Measurements from ENCODE around the gene FPR1. TPM values are rescaled to one million over a fixed set of nuclear protein-coding genes. Genes with fewer than 3 reads are reported as not detected.

FPR1 gene
- total and polyA plus RNA-seq, 2 of the 4 experiments (the other 2 are of a cell fraction): not detected

DNA sequence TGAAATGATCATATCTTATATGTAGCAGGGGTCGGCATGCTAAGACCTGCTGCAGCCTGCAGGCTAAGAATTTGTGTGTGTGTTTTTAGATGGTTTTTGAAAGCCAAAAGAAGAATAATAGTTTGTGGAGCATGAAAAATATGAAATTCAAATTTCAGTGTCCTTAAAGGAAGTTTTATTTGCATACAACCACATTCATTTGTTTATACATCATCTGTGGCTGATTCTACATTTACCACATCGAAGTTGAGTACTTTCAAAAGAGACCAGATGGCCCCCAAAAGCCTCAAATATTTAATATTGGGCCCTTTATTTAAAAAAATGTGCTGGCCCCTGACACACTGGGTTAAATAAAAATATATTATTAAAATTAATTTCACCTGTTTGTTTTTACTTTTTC lies 29.2 kb downstream of the FPR1 start:
- peaks cover 54% of the 10 kb centered on the region for H3K27me3 ChIP-seq (ENCODE audit: control insufficient read depth, insufficient read depth, low read length)
- in situ Hi-C loops (cut with MboI; ENCODE audit: low sequenced_read_pairs) (no loop called here), intact Hi-C loops (cut with micrococcal nuclease) (no loop called here), dilution Hi-C loops (cut with HindIII; ENCODE audit: low sequenced_read_pairs, unreplicated experiment) (no loop called here)
- ChIA-PET CTCF (no interaction called here), POLR2A (ENCODE audit: unreplicated experiment) (no interaction called here)
- H3K9me1 ChIP-seq (ENCODE audit: insufficient read depth, low read length): no peaks in the 10 kb centered on the region
- no CpG with 5 or more reads among the region's 2 CpGs for WGBS, 2 experiments (ENCODE audit: extremely low coverage in 2 of 2, insufficient read length in 1 of 2)
- no peak for ATAC-seq (ENCODE audit: low read depth)
- H3K4me1 ChIP-seq (ENCODE audit: control insufficient read depth, insufficient read depth, low read length): no peaks in the 10 kb centered on the region; the same call in 1 of the 2 replicates
- BruUV-seq (replicated peaks): no TSS peak
- H2BK120ac ChIP-seq (ENCODE audit: low read depth, low read length): no peak overlapping the region
- H4K91ac ChIP-seq (ENCODE audit: insufficient read depth, low read depth, low read length): no peak overlapping the region
- no peak overlapping the region for H2AK9ac ChIP-seq (replicated peaks; ENCODE audit: low read depth, low read length, poor library complexity)
- no peak overlapping the region for H2AK5ac ChIP-seq (ENCODE audit: low read depth, low read length)
- H3K27ac ChIP-seq (ENCODE audit: insufficient read depth, low read length): no peak overlapping the region
- H4K20me1 ChIP-seq (ENCODE audit: insufficient read depth, low read length): no peaks in the 10 kb centered on the region
- H3K4ac ChIP-seq (ENCODE audit: low read depth, low read length): no peak overlapping the region
- DNase-seq: no peak
- no peak overlapping the region for H3K56ac ChIP-seq (ENCODE audit: extremely low read depth, insufficient read depth, low read length)
- no peak overlapping the region for H4K8ac ChIP-seq (ENCODE audit: low read depth in 2 of 2, low read length in 2 of 2)
- TF ChIP-seq MXI1 (IDR thresholded peaks at IDR 0.05; ENCODE audit: borderline replicate concordance, low read depth, low read length) (no peak), CEBPB (IDR thresholded peaks at IDR 0.05; ENCODE audit: low read depth, low read length) (no peak), MAFK (IDR thresholded peaks at IDR 0.05; ENCODE audit: low read depth, low read length) (no peak), RFX5 (IDR thresholded peaks at IDR 0.05; ENCODE audit: low read depth, low read length) (no peak), RAD21 (IDR thresholded peaks at IDR 0.05; ENCODE audit: low read length) (no peak), MAZ (IDR thresholded peaks at IDR 0.05; ENCODE audit: borderline replicate concordance, low read depth, low read length) (no peak), FOS (IDR thresholded peaks at IDR 0.05; ENCODE audit: low read depth, low read length) (no peak), NFE2L2 (IDR thresholded peaks at IDR 0.05; ENCODE audit: low read depth, low read length) (no peak), CHD1 (IDR thresholded peaks at IDR 0.05; ENCODE audit: low read depth, low read length) (no peak)
- TF ChIP-seq, protein P1, sequence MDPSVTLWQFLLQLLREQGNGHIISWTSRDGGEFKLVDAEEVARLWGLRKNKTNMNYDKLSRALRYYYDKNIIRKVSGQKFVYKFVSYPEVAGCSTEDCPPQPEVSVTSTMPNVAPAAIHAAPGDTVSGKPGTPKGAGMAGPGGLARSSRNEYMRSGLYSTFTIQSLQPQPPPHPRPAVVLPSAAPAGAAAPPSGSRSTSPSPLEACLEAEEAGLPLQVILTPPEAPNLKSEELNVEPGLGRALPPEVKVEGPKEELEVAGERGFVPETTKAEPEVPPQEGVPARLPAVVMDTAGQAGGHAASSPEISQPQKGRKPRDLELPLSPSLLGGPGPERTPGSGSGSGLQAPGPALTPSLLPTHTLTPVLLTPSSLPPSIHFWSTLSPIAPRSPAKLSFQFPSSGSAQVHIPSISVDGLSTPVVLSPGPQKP (IDR thresholded peaks at IDR 0.05; ENCODE audit: borderline replicate concordance, low read depth, low read length): no peak
- TF ChIP-seq, protein P2, sequence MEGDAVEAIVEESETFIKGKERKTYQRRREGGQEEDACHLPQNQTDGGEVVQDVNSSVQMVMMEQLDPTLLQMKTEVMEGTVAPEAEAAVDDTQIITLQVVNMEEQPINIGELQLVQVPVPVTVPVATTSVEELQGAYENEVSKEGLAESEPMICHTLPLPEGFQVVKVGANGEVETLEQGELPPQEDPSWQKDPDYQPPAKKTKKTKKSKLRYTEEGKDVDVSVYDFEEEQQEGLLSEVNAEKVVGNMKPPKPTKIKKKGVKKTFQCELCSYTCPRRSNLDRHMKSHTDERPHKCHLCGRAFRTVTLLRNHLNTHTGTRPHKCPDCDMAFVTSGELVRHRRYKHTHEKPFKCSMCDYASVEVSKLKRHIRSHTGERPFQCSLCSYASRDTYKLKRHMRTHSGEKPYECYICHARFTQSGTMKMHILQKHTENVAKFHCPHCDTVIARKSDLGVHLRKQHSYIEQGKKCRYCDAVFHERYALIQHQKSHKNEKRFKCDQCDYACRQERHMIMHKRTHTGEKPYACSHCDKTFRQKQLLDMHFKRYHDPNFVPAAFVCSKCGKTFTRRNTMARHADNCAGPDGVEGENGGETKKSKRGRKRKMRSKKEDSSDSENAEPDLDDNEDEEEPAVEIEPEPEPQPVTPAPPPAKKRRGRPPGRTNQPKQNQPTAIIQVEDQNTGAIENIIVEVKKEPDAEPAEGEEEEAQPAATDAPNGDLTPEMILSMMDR (conservative IDR thresholded peaks at IDR 0.05; ENCODE audit: low read depth, low read length): no peak
- TF ChIP-seq, protein P3, sequence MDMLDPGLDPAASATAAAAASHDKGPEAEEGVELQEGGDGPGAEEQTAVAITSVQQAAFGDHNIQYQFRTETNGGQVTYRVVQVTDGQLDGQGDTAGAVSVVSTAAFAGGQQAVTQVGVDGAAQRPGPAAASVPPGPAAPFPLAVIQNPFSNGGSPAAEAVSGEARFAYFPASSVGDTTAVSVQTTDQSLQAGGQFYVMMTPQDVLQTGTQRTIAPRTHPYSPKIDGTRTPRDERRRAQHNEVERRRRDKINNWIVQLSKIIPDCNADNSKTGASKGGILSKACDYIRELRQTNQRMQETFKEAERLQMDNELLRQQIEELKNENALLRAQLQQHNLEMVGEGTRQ (IDR thresholded peaks at IDR 0.05; ENCODE audit: low read depth, low read length): no peak
- H3K4me2 ChIP-seq (ENCODE audit: low read depth, low read length): no peak overlapping the region
- no peak overlapping the region for H3K23ac ChIP-seq (ENCODE audit: low read depth, low read length)
- no peak overlapping the region for H3K9ac ChIP-seq (ENCODE audit: low read depth, low read length)
- H3K18ac ChIP-seq (ENCODE audit: low read depth, low read length): no peak overlapping the region
- no peak overlapping the region for H2BK20ac ChIP-seq (ENCODE audit: low read depth, low read length)
- H3K9me3 ChIP-seq (ENCODE audit: control insufficient read depth, insufficient read depth, low read length): peaks cover 3% of the 10 kb centered on the region
- H3K4me3 ChIP-seq (ENCODE audit: insufficient read depth, low read depth, low read length): no peak overlapping the region
- H3K79me1 ChIP-seq (ENCODE audit: low read depth in 1 of 2, low read length in 2 of 2): no peaks in the 10 kb centered on the region
- no peak overlapping the region for H3K14ac ChIP-seq (replicated peaks; ENCODE audit: low read depth, low read length)
- H2BK15ac ChIP-seq (ENCODE audit: low read depth, low read length): no peak overlapping the region
- H3K36me3 ChIP-seq (ENCODE audit: control insufficient read depth, insufficient read depth, low read length): no peaks in the 10 kb centered on the region
- H4K5ac ChIP-seq (ENCODE audit: low read depth, low read length): no peak overlapping the region
- no peak overlapping the region for H2BK5ac ChIP-seq (ENCODE audit: low read depth, low read length, poor library complexity, severe bottlenecking)
- no peak overlapping the region for H2AFZ ChIP-seq (replicated peaks; ENCODE audit: low read length, poor library complexity)
